Trophoblast cell (in vitro differentiated cells and primary cell): Measurements from ENCODE around the gene ELFN1.

Experiments used
- DNase-seq, 2 donors: peaks; one replicate each; pipeline ENCODE4 v3.0.0-alpha.2; 2016
- H2AFZ ChIP-seq: 2 replicates; pipeline ENCODE4 v1.6.1; 2013; ENCODE audit warnings: low read length, moderate library complexity, mild to moderate bottlenecking; ENCODE audit not compliant: insufficient read depth, poor library complexity
- H2AK5ac ChIP-seq: 2 replicates; pipeline ENCODE4 v1.6.1; 2013; ENCODE audit warnings: mild to moderate bottlenecking, low read length
- H2BK120ac ChIP-seq: 2 replicates; pipeline ENCODE4 v1.6.1; 2013; ENCODE audit warnings: low read length, mild to moderate bottlenecking, moderate library complexity; ENCODE audit not compliant: insufficient read depth, poor library complexity
- H2BK12ac ChIP-seq: 2 replicates; pipeline ENCODE4 v1.6.1; 2013; ENCODE audit warnings: mild to moderate bottlenecking, low read length, moderate library complexity
- H2BK5ac ChIP-seq: 2 replicates; pipeline ENCODE4 v1.6.1; 2013; ENCODE audit warnings: low read length, low read depth, moderate library complexity, mild to moderate bottlenecking; ENCODE audit not compliant: poor library complexity
- H3K14ac ChIP-seq: 2 replicates; pipeline ENCODE4 v1.6.1; 2013; ENCODE audit warnings: mild to moderate bottlenecking, low read length
- H3K18ac ChIP-seq: 2 replicates; pipeline ENCODE4 v1.6.1; 2013; ENCODE audit warnings: mild to moderate bottlenecking, low read length
- H3K23ac ChIP-seq: 2 replicates; pipeline ENCODE4 v1.6.1; 2013; ENCODE audit warnings: low read length
- H3K27ac ChIP-seq: 2 replicates; pipeline ENCODE4 v1.5.1; 2013; ENCODE audit warnings: low read depth, mild to moderate bottlenecking, inconsistent platforms, low read length, moderate library complexity
- H3K27me3 ChIP-seq: 2 replicates; pipeline ENCODE4 v1.6.1; 2013; ENCODE audit warnings: inconsistent platforms, mild to moderate bottlenecking, low read length, moderate library complexity; ENCODE audit not compliant: insufficient read depth
- H3K36me3 ChIP-seq, 2 experiments: 1 replicate in 1 of 2; 2 replicates in 1 of 2; pipeline ENCODE4 v1.6.1; 2013; ENCODE audit warnings: low read length in 2 of 2, mild to moderate bottlenecking in 2 of 2, moderate library complexity in 1 of 2; ENCODE audit not compliant: insufficient read depth in 2 of 2, control insufficient read depth in 1 of 2
- H3K4ac ChIP-seq: 2 replicates; pipeline ENCODE4 v1.6.1; 2013; ENCODE audit warnings: low read depth, mild to moderate bottlenecking, low read length, moderate library complexity
- H3K4me1 ChIP-seq, 2 experiments: 1 replicate in 1 of 2; 2 replicates in 1 of 2; pipeline ENCODE4 v1.6.1; 2013; ENCODE audit warnings: low read length in 2 of 2, mild to moderate bottlenecking in 2 of 2, moderate library complexity in 1 of 2; ENCODE audit not compliant: insufficient read depth in 2 of 2, control insufficient read depth in 1 of 2
- H3K4me2 ChIP-seq: 2 replicates; pipeline ENCODE4 v1.6.1; 2013; ENCODE audit warnings: inconsistent platforms, mild to moderate bottlenecking, low read length, moderate library complexity
- H3K4me3 ChIP-seq: 2 replicates; pipeline ENCODE4 v1.5.1; 2013; ENCODE audit warnings: mild to moderate bottlenecking, low read depth, low read length, inconsistent platforms
- H3K79me1 ChIP-seq: one replicate; pipeline ENCODE4 v1.6.1; 2013; ENCODE audit warnings: low read length
- H3K79me2 ChIP-seq: 2 replicates; pipeline ENCODE4 v1.6.1; 2013; ENCODE audit warnings: low read length, mild to moderate bottlenecking; ENCODE audit not compliant: control insufficient read depth, insufficient read depth, poor library complexity
- H3K9ac ChIP-seq: 2 replicates; pipeline ENCODE4 v1.6.1; 2013; ENCODE audit warnings: mild to moderate bottlenecking, low read length
- H3K9me3 ChIP-seq: 2 replicates; pipeline ENCODE4 v1.6.1; 2013; ENCODE audit warnings: low read depth, mild to moderate bottlenecking, control low read depth, inconsistent platforms, low read length; ENCODE audit not compliant: insufficient read depth
- H4K12ac ChIP-seq: 2 replicates; pipeline ENCODE4 v1.6.1; 2013; ENCODE audit warnings: low read depth, mild to moderate bottlenecking, low read length, moderate library complexity
- H4K8ac ChIP-seq: 2 replicates; pipeline ENCODE4 v1.6.1; 2013; ENCODE audit warnings: low read depth, mild to moderate bottlenecking, low read length, moderate library complexity
- H4K91ac ChIP-seq: one replicate; pipeline ENCODE4 v1.6.1; 2013; ENCODE audit warnings: low read depth, mild to moderate bottlenecking, low read length, moderate library complexity
- WGBS: extraction: QIAGEN DNeasy Blood & Tissue Kit; methylation state at CpG from one replicate; pipeline ENCODE4 v1.1.7; 2013; ENCODE audit warnings: missing lambda C conversion rate; ENCODE audit not compliant: insufficient read length, insufficient coverage; ENCODE audit errors: extremely low coverage; 5-methylcytosine and 5-hydroxymethylcytosine counted together

The ELFN1 gene

GRCh38 chr7:1623810-1624209, 46.3 kb upstream of the ELFN1 start:
- Histone ChIP-seq H3K27ac (no peak overlapping the region), H3K27me3 (no peaks in the 10 kb centered on the region), H3K9ac (no peak overlapping the region), H2AK5ac (no peak overlapping the region), H3K18ac (no peak overlapping the region), H4K12ac (no peak overlapping the region), H3K9me3 (peaks cover 3% of the 10 kb centered on the region), H2BK120ac (no peak overlapping the region), H3K4me2 (no peak overlapping the region), H4K8ac (no peak overlapping the region), H2BK5ac (no peak overlapping the region), H3K79me1 (no peaks in the 10 kb centered on the region), H3K79me2 (no peaks in the 10 kb centered on the region), H2AFZ (no peak overlapping the region), H3K4ac (no peak overlapping the region), H3K14ac (no peak overlapping the region), H2BK12ac (no peak overlapping the region), H4K91ac (no peak overlapping the region), H3K36me3 (no peaks in the 10 kb centered on the region), H3K4me3 (no peak overlapping the region), H3K4me1 (no peaks in the 10 kb centered on the region), H3K23ac (no peak overlapping the region)
- WGBS = no CpG with 5 or more reads among the region's 13 CpGs
- no peak for DNase-seq

- Histone ChIP-seq H3K4me1 (no peaks in the 10 kb centered on the region), H3K79me1 (no peaks in the 10 kb centered on the region), H4K8ac (no peak overlapping the region), H3K27ac (no peak overlapping the region), H3K4me2 (no peak overlapping the region), H3K79me2 (no peaks in the 10 kb centered on the region), H3K14ac (no peak overlapping the region), H3K9me3 (peaks cover 5% of the 10 kb centered on the region), H3K9ac (no peak overlapping the region), H4K12ac (no peak overlapping the region), H3K36me3 (no peaks in the 10 kb centered on the region), H2AK5ac (no peak overlapping the region), H3K27me3 (no peaks in the 10 kb centered on the region), H2BK12ac (no peak overlapping the region), H2BK120ac (no peak overlapping the region), H3K4me3 (no peak overlapping the region), H2AFZ (no peak overlapping the region), H2BK5ac (no peak overlapping the region), H4K91ac (no peak overlapping the region), H3K4ac (no peak overlapping the region), H3K18ac (no peak overlapping the region), H3K23ac (no peak overlapping the region)
- no CpG with 5 or more reads among the region's 18 CpGs for WGBS
- DNase-seq = no peak
Measured at GRCh38 chr7:1624999-1625927, 44.8 kb upstream of the ELFN1 start.

GRCh38 chr7:1626769-1627168, 43.3 kb upstream of the ELFN1 start:
- H3K79me1 ChIP-seq = no peaks in the 10 kb centered on the region
- no peak overlapping the region for H2BK12ac ChIP-seq
- H3K27ac ChIP-seq = no peak overlapping the region
- no peak overlapping the region for H3K4me3 ChIP-seq
- no peak overlapping the region for H4K12ac ChIP-seq
- no peak overlapping the region for H2AK5ac ChIP-seq
- H2BK120ac ChIP-seq = no peak overlapping the region
- no peak for DNase-seq
- no peak overlapping the region for H3K23ac ChIP-seq
- H3K18ac ChIP-seq = no peak overlapping the region
- no peak overlapping the region for H3K14ac ChIP-seq
- no peak overlapping the region for H3K9ac ChIP-seq
- H3K79me2 ChIP-seq = no peaks in the 10 kb centered on the region
- no peak overlapping the region for H4K91ac ChIP-seq
- H3K9me3 ChIP-seq = peaks cover 5% of the 10 kb centered on the region
- no peak overlapping the region for H2AFZ ChIP-seq
- WGBS = no CpG with 5 or more reads among the region's 1 CpG
- H3K36me3 ChIP-seq = no peaks in the 10 kb centered on the region
- H4K8ac ChIP-seq = no peak overlapping the region
- H3K27me3 ChIP-seq = no peaks in the 10 kb centered on the region
- H3K4ac ChIP-seq = no peak overlapping the region
- no peak overlapping the region for H2BK5ac ChIP-seq
- no peaks in the 10 kb centered on the region for H3K4me1 ChIP-seq
- H3K4me2 ChIP-seq = no peak overlapping the region

- DNase-seq = no peak
- peaks cover 11% of the 10 kb centered on the region for H3K9me3 ChIP-seq
- H3K4me1 ChIP-seq = no peaks in the 10 kb centered on the region
- 100% methylated on average over 3 of the region's 3 CpGs for WGBS
- no peak overlapping the region for H4K91ac ChIP-seq
- no peak overlapping the region for H3K4ac ChIP-seq
- no peak overlapping the region for H3K23ac ChIP-seq
- no peak overlapping the region for H2BK5ac ChIP-seq
- no peak overlapping the region for H3K18ac ChIP-seq
- no peaks in the 10 kb centered on the region for H3K79me1 ChIP-seq
- H3K79me2 ChIP-seq = no peaks in the 10 kb centered on the region
- H3K27ac ChIP-seq = no peak overlapping the region
- H3K4me2 ChIP-seq = no peak overlapping the region
- no peak overlapping the region for H2AFZ ChIP-seq
- H3K36me3 ChIP-seq = no peaks in the 10 kb centered on the region
- H3K14ac ChIP-seq = no peak overlapping the region
- no peak overlapping the region for H3K4me3 ChIP-seq
- H4K12ac ChIP-seq = no peak overlapping the region
- H2BK12ac ChIP-seq = no peak overlapping the region
- no peaks in the 10 kb centered on the region for H3K27me3 ChIP-seq
- no peak overlapping the region for H3K9ac ChIP-seq
- H2BK120ac ChIP-seq = no peak overlapping the region
- no peak overlapping the region for H4K8ac ChIP-seq
- H2AK5ac ChIP-seq = no peak overlapping the region
Measured at GRCh38 chr7:1630700-1631336, 39.3 kb upstream of the ELFN1 start.
